A673 (cell line): ENCODE data around the gene SCGN. TPM values are rescaled to one million over a fixed set of nuclear protein-coding genes. Genes with fewer than 3 reads are reported as not detected.

Experiments
- BruUV-seq: library from RNA; stranded (reverse); fragments of 400-500 nt; replicated peaks from 2 replicates; lab custom pipeline; 2021; lab: Mats Ljungman, UMichigan
- CTCF ChIA-PET: fragments of 300-600 bp; sonication (Branson Sonifier 250); formaldehyde crosslinking; loops from one replicate; lab custom pipeline; 2022; ENCODE audit warnings: antibody characterized with exemption; lab: Charles Lee
- POLR2A ChIA-PET: fragments of 300-600 bp; sonication (Branson Sonifier 250); formaldehyde crosslinking; loops from one replicate; lab custom pipeline; 2022; ENCODE audit warnings: antibody characterized with exemption; ENCODE audit not compliant: low non-redundant PET; lab: Charles Lee
- DNase-seq: peaks from one replicate; pipeline ENCODE4 v3.0.0-alpha.2; 2015; ENCODE audit warnings: low spot score
- H3K27ac ChIP-seq: fragments of 200-600 bp; sonication (generic); 2 replicates; pipeline ENCODE4 v1.5.1; 2016; ENCODE audit warnings: mixed run types, low read depth, mild to moderate bottlenecking, mixed read lengths, antibody characterized with exemption, low read length; ENCODE audit not compliant: poor library complexity, severe bottlenecking
- H3K27me3 ChIP-seq: fragments of 200-600 bp; sonication (generic); replicated peaks from 2 replicates; pipeline ENCODE4 v1.6.1; 2017; ENCODE audit warnings: mixed run types, low read depth, mild to moderate bottlenecking, mixed read lengths, antibody characterized with exemption, low read length; ENCODE audit not compliant: insufficient read depth, poor library complexity
- H3K36me3 ChIP-seq: fragments of 200-600 bp; sonication (generic); 2 replicates; pipeline ENCODE4 v1.6.1; 2016; ENCODE audit warnings: mixed run types, mild to moderate bottlenecking, mixed read lengths, antibody characterized with exemption, low read length; ENCODE audit not compliant: insufficient read depth, poor library complexity, severe bottlenecking
- H3K4me1 ChIP-seq: fragments of 200-600 bp; sonication (generic); 2 replicates; pipeline ENCODE4 v1.6.1; 2017; ENCODE audit warnings: mixed run types, mild to moderate bottlenecking, mixed read lengths, antibody characterized with exemption, low read length; ENCODE audit not compliant: insufficient read depth, poor library complexity, severe bottlenecking
- H3K4me3 ChIP-seq: fragments of 200-600 bp; sonication (generic); 2 replicates; pipeline ENCODE4 v1.5.1; 2016; ENCODE audit warnings: low read depth, mixed run types, mild to moderate bottlenecking, mixed read lengths, low read length; ENCODE audit not compliant: poor library complexity, severe bottlenecking
- H3K9me3 ChIP-seq: fragments of 200-600 bp; sonication (generic); 2 replicates; pipeline ENCODE4 v1.6.1; 2016; ENCODE audit warnings: mixed run types, low read depth, mild to moderate bottlenecking, mixed read lengths, antibody characterized with exemption, low read length; ENCODE audit not compliant: poor library complexity, severe bottlenecking
- CTCF ChIP-seq: fragments of 300-800, 200-600 bp; sonication (generic); conservative IDR thresholded peaks from 2 replicates; pipeline ENCODE4 v1.5.1; 2017; ENCODE audit warnings: low read depth, mild to moderate bottlenecking, antibody characterized with exemption, low read length, moderate library complexity, mixed read lengths
- EZH2 ChIP-seq: fragments of 200-600 bp; sonication (generic); IDR thresholded peaks from 2 replicates; pipeline ENCODE4 v1.6.1; 2017; ENCODE audit warnings: borderline replicate concordance, low read depth, mild to moderate bottlenecking, mixed read lengths, antibody characterized with exemption, low read length; ENCODE audit not compliant: poor library complexity, severe bottlenecking
- intact Hi-C: fragments of 100-400 bp; cut with micrococcal nuclease; formaldehyde crosslinking; loops from one replicate; pipeline ENCODE4 v1.10.0; 2022; ENCODE audit not compliant: unreplicated experiment
- total RNA-seq: library from RNA; stranded (reverse); gene quantifications from 2 replicates; pipeline ENCODE4 v1.2.3, GENCODE V29; 2021

SCGN gene
- total RNA-seq, 1 experiment from 2014 or later: not detected

GRCh38 chr6:25623065-25623464 is 28.9 kb upstream of the SCGN start:
- ChIA-PET POLR2A (no interaction called here), CTCF (no interaction called here)
- no TSS peak for BruUV-seq

GRCh38 chr6:25623879-25624278 is 28.1 kb upstream of the SCGN start:
- intact Hi-C loops: no loop called here
- no TSS peak for BruUV-seq
- H3K36me3 ChIP-seq: no peaks in the 10 kb centered on the region
- H3K27ac ChIP-seq: no peak overlapping the region
- H3K9me3 ChIP-seq: no peaks in the 10 kb centered on the region
- POLR2A ChIA-PET: no interaction called here
- no peaks in the 10 kb centered on the region for H3K4me1 ChIP-seq
- no peaks in the 10 kb centered on the region for H3K27me3 ChIP-seq
- no peak overlapping the region for H3K4me3 ChIP-seq
- no peak for TF ChIP-seq EZH2
- TF ChIP-seq CTCF: no peak
- CTCF ChIA-PET: no interaction called here
- DNase-seq: no peak

More at GRCh38 chr6:25623065-25623464, 28.9 kb upstream of the SCGN start:
- TF ChIP-seq EZH2 (no peak), CTCF (no peak)
- Histone ChIP-seq H3K27ac (no peak overlapping the region), H3K9me3 (no peaks in the 10 kb centered on the region), H3K27me3 (no peaks in the 10 kb centered on the region), H3K4me1 (no peaks in the 10 kb centered on the region), H3K4me3 (no peak overlapping the region), H3K36me3 (no peaks in the 10 kb centered on the region)
- intact Hi-C loops: no loop called here
- no peak for DNase-seq

GRCh38 chr6:25627001-25627400 is 25.0 kb upstream of the SCGN start:
- TF ChIP-seq EZH2: no peak
- no peak for TF ChIP-seq CTCF
- H3K27me3 ChIP-seq: no peaks in the 10 kb centered on the region
- BruUV-seq: no TSS peak
- no peak overlapping the region for H3K4me3 ChIP-seq
- no peaks in the 10 kb centered on the region for H3K9me3 ChIP-seq
- H3K36me3 ChIP-seq: no peaks in the 10 kb centered on the region
- intact Hi-C loops: no loop called here
- no peak overlapping the region for H3K27ac ChIP-seq
- no peaks in the 10 kb centered on the region for H3K4me1 ChIP-seq
- no peak for DNase-seq
- ChIA-PET CTCF (no interaction called here), POLR2A (no interaction called here)
